ENCODE results near the gene TMEM86A. TPM values are rescaled to one million over a fixed set of nuclear protein-coding genes. Genes with fewer than 3 reads are reported as not detected.

Gene TMEM86A
- total and polyA plus RNA-seq, 2 of the 8 experiments (the other 6 are each of a cell fraction or from before 2014, with no cell fraction given), result 1.5 to 1.7 TPM

GRCh38 chr11:18748766-18749365, 50.3 kb downstream of the TMEM86A start:
- WGBS, 2 experiments (ENCODE audit: extremely low coverage in 1 of 2, insufficient coverage in 1 of 2, insufficient read length in 1 of 2, insufficient replicate concordance in 2 of 2, low coverage in 1 of 2, low lambda C conversion rate in 2 of 2, missing lambda C conversion rate in 1 of 2), result 84% methylated on average over 13 of the region's 13 CpGs; no CpG with 5 or more reads in 1 of the 2 experiments
- H3K4me1 ChIP-seq (replicated peaks in 1 of 4; ENCODE audit: control insufficient read depth in 3 of 4, insufficient read depth in 4 of 4, low read length in 3 of 4), result peaks cover 0 to 8% (median 4%) of the 10 kb centered on the region in 4 experiments; a peak in 4 of 7 replicates
- no peak overlapping the region for H2BK20ac ChIP-seq (ENCODE audit: low read length)
- H4K5ac ChIP-seq (ENCODE audit: insufficient read length, low read depth, low read length), result no peak overlapping the region
- no peak overlapping the region; the same call in 1 of the 2 replicates for H2BK12ac ChIP-seq (ENCODE audit: low read depth, low read length)
- no peak overlapping the region for H2BK5ac ChIP-seq (ENCODE audit: low read depth, low read length)
- H3K4me2 ChIP-seq (ENCODE audit: insufficient read depth in 1 of 2, low read depth in 2 of 2, low read length in 2 of 2), result no peak overlapping the region
- no peaks in the 10 kb centered on the region for H4K20me1 ChIP-seq (replicated peaks in 1 of 2; ENCODE audit: control insufficient read depth in 1 of 2, insufficient read depth in 2 of 2, low read length in 2 of 2)
- DNase-seq (ENCODE audit: low read depth in 1 of 2, low spot score in 2 of 2), result no peak
- H3K56ac ChIP-seq (replicated peaks; ENCODE audit: insufficient read length, low read depth, low read length), result no peak overlapping the region
- no peak overlapping the region for H2BK15ac ChIP-seq (ENCODE audit: low read length)
- no peak for FAIRE-seq
- no peak overlapping the region for H3K4ac ChIP-seq (replicated peaks; ENCODE audit: insufficient read length, low read depth, low read length)
- ChIA-PET POLR2A (ENCODE audit: partially characterized antibody) (interaction anchor here (1.0 to 1.4 kb wide), 2 partner anchors 21 to 47 kb away, joined by 3 to 5 read pairs; no protein-coding TSS in a partner anchor), CTCF (ENCODE audit: partially characterized antibody) (interaction anchor here (1.2 to 4.0 kb wide), 10 partner anchors 9 to 27 kb away, joined by 3 to 27 read pairs (median 8); no protein-coding TSS in a partner anchor)
- no peak overlapping the region for H2AK5ac ChIP-seq (ENCODE audit: low read depth, low read length)
- no peaks in the 10 kb centered on the region for H3K9me3 ChIP-seq (ENCODE audit: insufficient read depth in 2 of 2, low read depth in 1 of 2, low read length in 1 of 2)
- no peak overlapping the region for H4K8ac ChIP-seq (ENCODE audit: extremely low read depth, insufficient read depth, low read length)
- H3K18ac ChIP-seq (ENCODE audit: extremely low read depth, low read length), result no peak overlapping the region
- no peak overlapping the region for H4K91ac ChIP-seq (replicated peaks; ENCODE audit: insufficient read length, low read length)
- no peaks in the 10 kb centered on the region for H3K23me2 ChIP-seq (ENCODE audit: low read depth, low read length)
- H3K14ac ChIP-seq (ENCODE audit: insufficient read length), result no peak overlapping the region
- no peak overlapping the region for H3K4me3 ChIP-seq (ENCODE audit: extremely low read depth in 1 of 4, insufficient read depth in 2 of 4, low read depth in 3 of 4, low read length in 4 of 4)
- no peak overlapping the region for H2AFZ ChIP-seq (ENCODE audit: low read length)
- H3K79me2 ChIP-seq (ENCODE audit: control insufficient read depth in 1 of 2, insufficient read depth in 2 of 2, low read length in 2 of 2), result no peaks in the 10 kb centered on the region
- H3K23ac ChIP-seq (ENCODE audit: insufficient read length), result no peak overlapping the region
- no peaks in the 10 kb centered on the region for H3K79me1 ChIP-seq (ENCODE audit: low read depth, low read length)
- H3K27ac ChIP-seq (ENCODE audit: low read depth, low read length), result no peak overlapping the region
- H2BK120ac ChIP-seq (replicated peaks; ENCODE audit: low read depth, low read length), result no peak overlapping the region
- no peaks in the 10 kb centered on the region for H3K27me3 ChIP-seq (replicated peaks in 1 of 4; ENCODE audit: control insufficient read depth in 3 of 4, extremely low read depth in 1 of 4, insufficient read depth in 3 of 4, low read length in 3 of 4)
- no peak overlapping the region for H3K9ac ChIP-seq (replicated peaks in 1 of 4; ENCODE audit: extremely low read depth in 1 of 4, low read depth in 3 of 4, low read length in 3 of 4)
- no peaks in the 10 kb centered on the region for H3K36me3 ChIP-seq (ENCODE audit: control insufficient read depth in 2 of 4, insufficient read depth in 4 of 4, low read length in 3 of 4)
- TF ChIP-seq SP1 (IDR thresholded peaks at IDR 0.05; ENCODE audit: low read depth, low read length), result no peak
- no peak for TF ChIP-seq RBBP5 (IDR thresholded peaks at IDR 0.05; ENCODE audit: borderline replicate concordance, low read depth, low read length)
- TF ChIP-seq ZNF274 (IDR thresholded peaks at IDR 0.05; ENCODE audit: borderline replicate concordance, extremely low read depth, low read length), result no peak
- TF ChIP-seq SRF (IDR thresholded peaks at IDR 0.05; ENCODE audit: low read depth, low read length), result no peak
- no peak for TF ChIP-seq CTBP2 (IDR thresholded peaks at IDR 0.05; ENCODE audit: borderline replicate concordance, insufficient read depth, insufficient read length, low read length)
- TF ChIP-seq TEAD4 (IDR thresholded peaks at IDR 0.05; ENCODE audit: low read depth, low read length), result no peak
- TF ChIP-seq BCL11A (IDR thresholded peaks at IDR 0.05; ENCODE audit: low read depth in 2 of 2, low read length in 2 of 2), result no peak
- TF ChIP-seq RFX5 (IDR thresholded peaks at IDR 0.05; ENCODE audit: borderline replicate concordance, low read depth, low read length), result no peak
- TF ChIP-seq CTCF (IDR thresholded peaks at IDR 0.05; ENCODE audit: control extremely low read depth in 1 of 3, insufficient read depth in 1 of 3, low read depth in 1 of 3, low read length in 3 of 3), result no peak
- TF ChIP-seq KDM4A (IDR thresholded peaks at IDR 0.05; ENCODE audit: low read depth, low read length, severe bottlenecking), result no peak
